Breast epithelium (tissue), 3 donors: ENCODE measurements around the gene BBLN.

Experiments used
- POLR2A ChIP-seq: fragments of 450-650 bp; IDR thresholded peaks from one replicate; pipeline ENCODE4 v1.6.1; 2016; ENCODE audit warnings: antibody characterized with exemption, mild to moderate bottlenecking, moderate library complexity
- POLR2AphosphoS5 ChIP-seq, 3 donors: sonication (generic); formaldehyde crosslinking; IDR thresholded peaks; one replicate each; pipeline ENCODE4 v1.6.1; 2017; ENCODE audit warnings: antibody characterized with exemption in 3 of 3
- TF ChIP-seq, protein P1 (sequence below), 3 donors: fragments of 450-650 bp; IDR thresholded peaks; one replicate each; pipeline ENCODE4 v1.5.1; 2016 to 2017; ENCODE audit warnings: antibody characterized with exemption in 3 of 3, mild to moderate bottlenecking in 3 of 3, moderate library complexity in 3 of 3

DNA sequence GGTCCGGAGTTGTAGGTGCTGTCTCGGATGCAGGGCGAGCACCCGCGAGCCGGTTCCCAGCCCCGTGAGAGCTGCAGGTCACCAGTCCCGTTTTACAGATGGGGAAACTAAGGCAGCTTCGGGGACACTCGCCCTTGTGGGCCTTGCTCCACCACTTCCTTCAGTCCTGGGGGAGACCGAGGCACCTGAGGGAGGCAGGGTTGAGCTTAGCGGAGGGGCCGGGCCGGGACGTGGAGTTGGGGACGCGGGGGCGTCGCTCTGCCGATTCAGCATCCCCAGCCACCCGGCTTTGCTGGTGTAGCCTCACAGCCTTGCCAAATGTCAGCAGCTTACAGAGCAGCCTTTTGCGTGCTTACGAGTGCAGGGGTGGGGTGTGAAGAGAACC lies 530 bp downstream of the BBLN start:
- TF ChIP-seq, protein P1, sequence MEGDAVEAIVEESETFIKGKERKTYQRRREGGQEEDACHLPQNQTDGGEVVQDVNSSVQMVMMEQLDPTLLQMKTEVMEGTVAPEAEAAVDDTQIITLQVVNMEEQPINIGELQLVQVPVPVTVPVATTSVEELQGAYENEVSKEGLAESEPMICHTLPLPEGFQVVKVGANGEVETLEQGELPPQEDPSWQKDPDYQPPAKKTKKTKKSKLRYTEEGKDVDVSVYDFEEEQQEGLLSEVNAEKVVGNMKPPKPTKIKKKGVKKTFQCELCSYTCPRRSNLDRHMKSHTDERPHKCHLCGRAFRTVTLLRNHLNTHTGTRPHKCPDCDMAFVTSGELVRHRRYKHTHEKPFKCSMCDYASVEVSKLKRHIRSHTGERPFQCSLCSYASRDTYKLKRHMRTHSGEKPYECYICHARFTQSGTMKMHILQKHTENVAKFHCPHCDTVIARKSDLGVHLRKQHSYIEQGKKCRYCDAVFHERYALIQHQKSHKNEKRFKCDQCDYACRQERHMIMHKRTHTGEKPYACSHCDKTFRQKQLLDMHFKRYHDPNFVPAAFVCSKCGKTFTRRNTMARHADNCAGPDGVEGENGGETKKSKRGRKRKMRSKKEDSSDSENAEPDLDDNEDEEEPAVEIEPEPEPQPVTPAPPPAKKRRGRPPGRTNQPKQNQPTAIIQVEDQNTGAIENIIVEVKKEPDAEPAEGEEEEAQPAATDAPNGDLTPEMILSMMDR (IDR thresholded peaks at IDR 0.05): no peak
- TF ChIP-seq POLR2AphosphoS5 (IDR thresholded peaks at IDR 0.05) (peak in 1 of 3 donors; percentile 0), POLR2A (no peak)
